ENCODE measurements around the gene WASF3.

The WASF3 gene

DNA sequence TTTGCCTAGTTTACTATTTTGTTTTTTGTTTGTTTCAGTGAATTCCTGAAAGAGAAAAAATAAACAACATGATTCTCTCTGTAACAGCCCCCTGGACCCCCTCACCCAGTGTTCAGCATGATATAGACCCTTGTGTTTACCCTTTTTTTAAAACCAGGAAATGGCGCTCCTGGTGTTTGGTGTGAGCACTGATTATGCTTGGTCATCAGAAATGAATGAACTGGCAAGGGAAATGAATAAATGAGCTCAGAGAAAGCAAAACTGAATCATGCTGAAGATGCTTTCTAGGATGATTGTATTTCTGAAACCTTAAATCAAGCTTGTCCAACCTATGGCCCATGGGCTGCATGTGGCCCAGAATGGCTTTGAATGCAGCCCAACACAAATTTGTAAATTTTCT is 22.1 kb downstream of the WASF3 start:
- POLR2A ChIA-PET, result no interaction called here
- TF ChIP-seq CTCF (IDR thresholded peaks at IDR 0.05; ENCODE audit: insufficient read depth, low read length, missing control alignments), result no peak
- CTCF ChIA-PET, result interaction anchor here (1.7 kb wide), 1 partner anchor 395 kb away, joined by 3 read pairs; no protein-coding TSS in a partner anchor
- DNase-seq (ENCODE audit: low read depth, low spot score), result no peak
- H3K4me3 ChIP-seq (ENCODE audit: low read depth, low read length), result no peak overlapping the region

DNA sequence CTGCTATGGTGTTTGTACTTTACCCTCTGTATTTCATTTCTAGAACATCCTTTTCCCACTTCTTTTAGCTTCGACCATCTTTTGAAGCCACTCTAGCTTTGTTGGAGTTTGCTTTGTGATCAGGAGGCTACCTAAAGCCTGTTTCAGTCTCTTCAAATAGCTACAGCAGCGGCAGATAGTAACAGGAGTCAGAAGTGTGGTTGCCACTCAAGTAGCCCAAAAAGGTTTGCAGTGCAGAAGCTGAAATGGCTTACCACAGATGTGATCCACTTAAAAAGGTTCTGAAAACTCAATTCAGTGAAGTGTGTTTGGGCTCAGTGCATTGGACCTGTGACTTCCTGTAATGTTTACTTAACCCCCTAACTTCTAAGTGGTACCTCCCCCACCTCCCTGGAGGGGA is 26.2 kb downstream of the WASF3 start:
- no peak for DNase-seq (ENCODE audit: low read depth, low spot score)
- H3K4me3 ChIP-seq (ENCODE audit: low read depth, low read length), result no peak overlapping the region
- TF ChIP-seq CTCF (IDR thresholded peaks at IDR 0.05; ENCODE audit: insufficient read depth, low read length, missing control alignments), result no peak
- ChIA-PET CTCF (no interaction called here), POLR2A (no interaction called here)

GRCh38 chr13:26584713-26585112 is 27.2 kb downstream of the WASF3 start:
- peak; percentile 66 for DNase-seq (ENCODE audit: low read depth, low spot score)
- ChIA-PET POLR2A (interaction anchor here (0.7 kb wide), 1 partner anchor 126 kb away, joined by 3 read pairs; no protein-coding TSS in a partner anchor), CTCF (interaction anchor here (0.6 to 1.3 kb wide), 5 partner anchors 21 to 114 kb away, joined by 3 to 4 read pairs (median 3); no protein-coding TSS in a partner anchor)
- no peak overlapping the region for H3K4me3 ChIP-seq (ENCODE audit: low read depth, low read length)
- no peak for TF ChIP-seq CTCF (IDR thresholded peaks at IDR 0.05; ENCODE audit: insufficient read depth, low read length, missing control alignments)

DNA sequence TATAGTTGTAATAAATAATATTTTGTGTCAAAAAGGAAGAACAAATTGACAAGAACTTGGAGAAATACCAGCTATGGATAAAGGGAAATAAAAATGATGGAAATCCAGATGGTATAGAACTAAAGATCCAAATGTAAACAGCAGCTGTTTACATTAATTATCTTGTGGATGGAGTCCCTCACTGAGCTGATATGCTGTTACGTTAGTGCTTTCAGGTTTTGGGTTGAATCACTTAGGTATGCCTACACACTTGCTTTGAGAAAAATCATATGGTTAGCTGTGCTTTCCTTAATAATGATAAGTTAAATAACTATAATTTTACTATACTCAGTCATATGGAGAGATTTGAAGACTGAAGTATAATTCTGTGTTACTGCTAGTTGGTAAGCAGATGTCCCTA is 27.7 kb downstream of the WASF3 start:
- POLR2A ChIA-PET, result interaction anchor here (0.7 kb wide), 1 partner anchor 126 kb away, joined by 3 read pairs; no protein-coding TSS in a partner anchor
- no peak for TF ChIP-seq CTCF (IDR thresholded peaks at IDR 0.05; ENCODE audit: insufficient read depth, low read length, missing control alignments)
- CTCF ChIA-PET, result interaction anchor here (0.6 to 1.3 kb wide), 5 partner anchors 21 to 113 kb away, joined by 3 to 4 read pairs (median 3); no protein-coding TSS in a partner anchor
- no peak overlapping the region for H3K4me3 ChIP-seq (ENCODE audit: low read depth, low read length)
- no peak for DNase-seq (ENCODE audit: low read depth, low spot score)

DNA sequence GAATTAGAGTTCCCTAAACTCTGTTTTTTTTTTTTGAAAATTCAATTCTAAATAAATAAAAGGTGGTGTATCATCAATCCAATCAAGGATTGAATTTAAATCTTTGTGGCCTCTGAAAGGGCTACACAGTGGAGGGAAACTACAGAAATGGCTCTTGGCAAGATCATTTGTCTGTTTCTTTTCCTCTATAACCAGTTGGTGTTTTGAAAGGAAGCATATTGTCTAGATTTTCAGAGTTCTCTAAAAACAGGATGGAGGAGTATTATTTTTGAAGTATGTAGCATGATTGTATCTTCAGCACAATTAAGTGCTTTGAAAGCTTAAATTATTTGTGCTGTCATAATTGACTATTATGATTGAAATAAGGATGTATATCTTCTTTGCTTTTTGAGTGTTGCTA is 29.8 kb downstream of the WASF3 start:
- TF ChIP-seq CTCF (IDR thresholded peaks at IDR 0.05; ENCODE audit: insufficient read depth, low read length, missing control alignments), result no peak
- H3K4me3 ChIP-seq (ENCODE audit: low read depth, low read length), result no peak overlapping the region
- ChIA-PET POLR2A (no interaction called here), CTCF (interaction anchor here (1.0 to 1.8 kb wide), 2 partner anchors 21 to 402 kb away, joined by 4 to 6 read pairs; no protein-coding TSS in a partner anchor)
- no peak for DNase-seq (ENCODE audit: low read depth, low spot score)

DNA sequence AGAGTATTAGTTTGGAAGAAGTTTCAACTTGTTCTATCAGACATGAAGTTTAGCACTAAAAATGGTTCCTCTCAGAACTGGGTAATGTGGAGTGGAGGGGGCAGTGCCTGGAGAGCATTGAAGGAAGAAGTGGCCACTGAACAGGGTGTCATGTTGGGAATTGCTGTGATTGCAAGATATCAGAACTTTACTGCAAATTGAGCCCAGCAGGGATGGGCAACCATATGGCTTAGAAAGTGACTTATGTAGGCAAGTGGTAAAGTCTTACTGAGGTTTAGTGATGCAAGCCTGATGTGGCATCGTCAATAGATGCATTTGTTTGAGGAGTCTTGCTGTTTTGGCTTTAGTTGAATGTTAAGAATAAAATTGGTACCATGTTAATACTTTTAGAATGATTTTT is 31.7 kb downstream of the WASF3 start:
- TF ChIP-seq CTCF (IDR thresholded peaks at IDR 0.05; ENCODE audit: insufficient read depth, low read length, missing control alignments), result no peak
- ChIA-PET CTCF (no interaction called here), POLR2A (no interaction called here)
- no peak overlapping the region for H3K4me3 ChIP-seq (ENCODE audit: low read depth, low read length)
- no peak for DNase-seq (ENCODE audit: low read depth, low spot score)

Measured in AG04449 (cell line).